Panc1 (cell line): ENCODE data around the gene CREB3L2. TPM values are rescaled to one million over a fixed set of nuclear protein-coding genes. Genes with fewer than 3 reads are reported as not detected.
"Not testable (repeated sequence)": the region's sequence is repeated elsewhere in the genome, so short reads cannot be mapped to it uniquely, and the experiment has no call there.

Source experiments
- ATAC-seq: fragments of 200-7000 bp; cut with Tn5 transposase; 2 replicates; pipeline ENCODE4 v1.9.1; 2020; ENCODE audit warnings: mild to moderate bottlenecking, moderate library complexity
- BruUV-seq: library from RNA; stranded (reverse); fragments of 400-500 nt; replicated peaks from 2 replicates; lab custom pipeline; 2021; lab: Mats Ljungman, UMichigan
- CTCF ChIA-PET: fragments of 300-600 bp; sonication (Branson Sonifier 250); formaldehyde crosslinking; loops from one replicate; lab custom pipeline; 2022; ENCODE audit warnings: antibody characterized with exemption; lab: Charles Lee
- POLR2A ChIA-PET: fragments of 300-600 bp; sonication (Branson Sonifier 250); formaldehyde crosslinking; loops from one replicate; lab custom pipeline; 2022; ENCODE audit warnings: antibody characterized with exemption; lab: Charles Lee
- DNase-seq: peaks from one replicate; pipeline ENCODE4 v3.0.0-alpha.2; 2010; ENCODE audit warnings: low read depth, low spot score
- H3K27ac ChIP-seq: 2 replicates; pipeline ENCODE4 v1.5.1; 2011; ENCODE audit warnings: mild to moderate bottlenecking, low read length, inconsistent platforms
- H3K27me3 ChIP-seq: fragments of 200-500 bp; sonication (Bioruptor generic); 2 replicates; pipeline ENCODE4 v1.6.0; 2014; ENCODE audit warnings: low read length, inconsistent platforms; ENCODE audit not compliant: control insufficient read depth, insufficient read depth
- H3K36me3 ChIP-seq: fragments of 200-500 bp; sonication (Bioruptor generic); 2 replicates; pipeline ENCODE4 v1.5.1; 2014; ENCODE audit warnings: inconsistent platforms, mild to moderate bottlenecking, low read length, moderate library complexity; ENCODE audit not compliant: control insufficient read depth, insufficient read depth
- H3K4me1 ChIP-seq: 2 replicates; pipeline ENCODE4 v1.5.1; 2011; ENCODE audit warnings: inconsistent platforms, mild to moderate bottlenecking, low read length, moderate library complexity; ENCODE audit not compliant: control insufficient read depth, insufficient read depth
- H3K4me3 ChIP-seq, 2 experiments: 2 replicates each; pipeline ENCODE4 v1.5.1; 2011 to 2012; ENCODE audit warnings: low read depth in 2 of 2, low read length in 2 of 2, mild to moderate bottlenecking in 2 of 2, inconsistent platforms in 1 of 2, moderate library complexity in 1 of 2
- H3K9me3 ChIP-seq: fragments of 200-500 bp; sonication (Bioruptor generic); 2 replicates; pipeline ENCODE4 v1.5.1; 2014; ENCODE audit warnings: low read depth, mild to moderate bottlenecking, inconsistent platforms, low read length, moderate library complexity; ENCODE audit not compliant: control insufficient read depth, insufficient read depth
- CTCF ChIP-seq: fragments of 450-650 bp; IDR thresholded peaks from 2 replicates; pipeline ENCODE4 v1.5.1; 2017; ENCODE audit warnings: mild to moderate bottlenecking
- POLR2AphosphoS5 ChIP-seq: IDR thresholded peaks from 2 replicates; pipeline ENCODE4 v1.6.1; 2012; ENCODE audit warnings: mild to moderate bottlenecking, low read depth, low read length, moderate library complexity
- SIN3A ChIP-seq: IDR thresholded peaks from 2 replicates; pipeline ENCODE4 v1.6.1; 2012; ENCODE audit warnings: low read depth, mild to moderate bottlenecking, low read length, moderate library complexity, borderline replicate concordance; ENCODE audit not compliant: insufficient read depth
- TCF7L2 ChIP-seq: IDR thresholded peaks from 2 replicates; pipeline ENCODE4 v1.6.1; 2011; ENCODE audit warnings: mild to moderate bottlenecking, low read depth, low read length, inconsistent platforms
- in situ Hi-C: cut with HindIII; loops from 2 replicates; pipeline ENCODE4 v1.10.0; 2016; ENCODE audit warnings: low sequenced_read_pairs, low pct_unique_long_range_greater_than_20kb
- intact Hi-C: fragments of 100-400 bp; cut with micrococcal nuclease; formaldehyde crosslinking; loops from one replicate; pipeline ENCODE4 v1.10.0; 2022; ENCODE audit not compliant: unreplicated experiment
- total RNA-seq: library from RNA; stranded (reverse); gene quantifications from one replicate; pipeline ENCODE4 v1.2.1, GENCODE V29; 2021; ENCODE audit not compliant: unreplicated experiment
- TF ChIP-seq, protein P1 (sequence below), 2 experiments: IDR thresholded peaks; 2 replicates each; pipeline ENCODE4 v1.6.1; 2011 to 2012; ENCODE audit warnings: low read depth in 2 of 2, control low read depth in 1 of 2, low read length in 1 of 2, mild to moderate bottlenecking in 1 of 2, moderate library complexity in 1 of 2; ENCODE audit not compliant: insufficient read depth in 1 of 2

Gene CREB3L2
- total RNA-seq, 1 experiment from 2014 or later: 22.7 TPM

DNA sequence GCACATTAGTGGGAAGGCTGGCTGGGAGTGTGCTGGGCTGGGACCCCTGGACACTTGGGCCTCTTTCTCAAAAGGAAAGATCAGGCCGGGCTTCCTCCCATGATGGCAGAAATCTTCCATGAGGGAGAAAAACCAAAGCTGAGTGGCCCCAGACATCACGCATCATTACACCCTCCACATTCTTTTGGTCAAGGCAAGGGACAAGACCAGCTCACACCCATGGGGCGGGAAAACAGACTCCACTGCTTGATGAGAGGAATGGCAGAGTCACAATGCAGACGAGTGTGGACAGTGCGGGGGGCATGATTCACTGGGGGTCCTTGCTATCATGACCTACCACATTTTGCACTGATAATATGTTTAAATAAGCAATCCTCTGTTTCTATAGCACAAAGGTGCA, 73.3 kb downstream of the CREB3L2 start:
- Histone ChIP-seq H3K4me3 (no peak overlapping the region), H3K9me3 (no peaks in the 10 kb centered on the region), H3K36me3 (no peaks in the 10 kb centered on the region), H3K27me3 (no peaks in the 10 kb centered on the region), H3K27ac (no peak overlapping the region), H3K4me1 (no peaks in the 10 kb centered on the region)
- ATAC-seq (no peak), DNase-seq (no peak)
- TF ChIP-seq TCF7L2 (no peak), POLR2AphosphoS5 (no peak), CTCF (no peak), SIN3A (no peak)
- TF ChIP-seq, protein P1, sequence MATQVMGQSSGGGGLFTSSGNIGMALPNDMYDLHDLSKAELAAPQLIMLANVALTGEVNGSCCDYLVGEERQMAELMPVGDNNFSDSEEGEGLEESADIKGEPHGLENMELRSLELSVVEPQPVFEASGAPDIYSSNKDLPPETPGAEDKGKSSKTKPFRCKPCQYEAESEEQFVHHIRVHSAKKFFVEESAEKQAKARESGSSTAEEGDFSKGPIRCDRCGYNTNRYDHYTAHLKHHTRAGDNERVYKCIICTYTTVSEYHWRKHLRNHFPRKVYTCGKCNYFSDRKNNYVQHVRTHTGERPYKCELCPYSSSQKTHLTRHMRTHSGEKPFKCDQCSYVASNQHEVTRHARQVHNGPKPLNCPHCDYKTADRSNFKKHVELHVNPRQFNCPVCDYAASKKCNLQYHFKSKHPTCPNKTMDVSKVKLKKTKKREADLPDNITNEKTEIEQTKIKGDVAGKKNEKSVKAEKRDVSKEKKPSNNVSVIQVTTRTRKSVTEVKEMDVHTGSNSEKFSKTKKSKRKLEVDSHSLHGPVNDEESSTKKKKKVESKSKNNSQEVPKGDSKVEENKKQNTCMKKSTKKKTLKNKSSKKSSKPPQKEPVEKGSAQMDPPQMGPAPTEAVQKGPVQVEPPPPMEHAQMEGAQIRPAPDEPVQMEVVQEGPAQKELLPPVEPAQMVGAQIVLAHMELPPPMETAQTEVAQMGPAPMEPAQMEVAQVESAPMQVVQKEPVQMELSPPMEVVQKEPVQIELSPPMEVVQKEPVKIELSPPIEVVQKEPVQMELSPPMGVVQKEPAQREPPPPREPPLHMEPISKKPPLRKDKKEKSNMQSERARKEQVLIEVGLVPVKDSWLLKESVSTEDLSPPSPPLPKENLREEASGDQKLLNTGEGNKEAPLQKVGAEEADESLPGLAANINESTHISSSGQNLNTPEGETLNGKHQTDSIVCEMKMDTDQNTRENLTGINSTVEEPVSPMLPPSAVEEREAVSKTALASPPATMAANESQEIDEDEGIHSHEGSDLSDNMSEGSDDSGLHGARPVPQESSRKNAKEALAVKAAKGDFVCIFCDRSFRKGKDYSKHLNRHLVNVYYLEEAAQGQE (IDR thresholded peaks at IDR 0.05; ENCODE audit: insufficient read depth in 1 of 2, low read depth in 2 of 2, low read length in 1 of 2): no peak
- ChIA-PET CTCF (no interaction called here), POLR2A (interaction anchor here (0.6 kb wide), 1 partner anchor 61 kb away, joined by 3 read pairs; no protein-coding TSS in a partner anchor)
- in situ Hi-C loops: no loop called here
- no TSS peak for BruUV-seq
- intact Hi-C loops: no loop called here

DNA sequence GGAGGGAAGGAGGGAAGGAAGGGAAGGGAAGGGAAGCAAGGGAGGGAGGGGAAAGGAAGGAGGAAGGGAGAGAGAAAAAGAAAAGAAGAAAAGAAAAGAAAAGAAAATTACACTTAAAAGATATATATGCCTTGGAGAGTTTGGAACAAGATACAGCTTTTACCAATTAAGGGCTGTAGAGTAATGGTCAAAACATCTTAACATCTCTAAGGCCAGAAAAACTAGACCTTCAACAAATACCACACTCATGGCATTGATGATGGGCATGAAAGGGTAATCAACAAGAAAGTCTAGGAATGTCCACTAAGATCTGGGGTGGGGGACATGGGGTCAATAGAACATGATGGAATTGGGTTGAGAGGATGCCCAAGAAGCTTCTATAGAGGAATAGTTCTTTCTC, 74.5 kb downstream of the CREB3L2 start:
- Histone ChIP-seq H3K4me3 (no peak overlapping the region), H3K9me3 (no peaks in the 10 kb centered on the region), H3K36me3 (no peaks in the 10 kb centered on the region), H3K27ac (no peak overlapping the region), H3K4me1 (no peaks in the 10 kb centered on the region), H3K27me3 (no peaks in the 10 kb centered on the region)
- ATAC-seq (no peak), DNase-seq (no peak)
- in situ Hi-C loops (no loop called here), intact Hi-C loops (no loop called here)
- ChIA-PET CTCF (no interaction called here), POLR2A (no interaction called here)
- TF ChIP-seq, protein P1 (IDR thresholded peaks at IDR 0.05; ENCODE audit: insufficient read depth in 1 of 2, low read depth in 2 of 2, low read length in 1 of 2): no peak
- no peak for TF ChIP-seq TCF7L2
- TF ChIP-seq CTCF: no peak
- TF ChIP-seq POLR2AphosphoS5: no peak
- no peak for TF ChIP-seq SIN3A
- BruUV-seq: no TSS peak

GRCh38 chr7:137926206-137926605, 75.7 kb downstream of the CREB3L2 start:
- POLR2A ChIA-PET, ATAC-seq, H3K27me3 ChIP-seq, H3K36me3 ChIP-seq, H3K4me3 ChIP-seq, intact Hi-C loops, CTCF ChIA-PET, BruUV-seq, H3K27ac ChIP-seq, in situ Hi-C loops, DNase-seq, H3K9me3 ChIP-seq, H3K4me1 ChIP-seq: not testable (repeated sequence)
